Kidney epithelial cell (primary cell): Measurements from ENCODE around the gene MRM3. TPM values are rescaled to one million over a fixed set of nuclear protein-coding genes. Genes with fewer than 3 reads are reported as not detected.

Experiments used
- DNase-seq: peaks from one replicate; pipeline ENCODE4 v3.0.0-alpha.2; 2010; ENCODE audit warnings: low read depth
- H3K27me3 ChIP-seq: 2 replicates; pipeline ENCODE4 v1.6.0; 2011; ENCODE audit warnings: low read length; ENCODE audit not compliant: control insufficient read depth, insufficient read depth
- H3K36me3 ChIP-seq: 2 replicates; pipeline ENCODE4 v1.5.1; 2011; ENCODE audit warnings: low read length; ENCODE audit not compliant: control insufficient read depth, insufficient read depth
- H3K4me3 ChIP-seq: 2 replicates; pipeline ENCODE4 v1.5.1; 2011; ENCODE audit warnings: low read depth, mild to moderate bottlenecking, control low read depth, low read length
- CTCF ChIP-seq: IDR thresholded peaks from 2 replicates; pipeline ENCODE4 v1.5.1; 2011; ENCODE audit warnings: mild to moderate bottlenecking, moderate library complexity, low read length, control low read depth, inconsistent platforms; ENCODE audit not compliant: insufficient read depth, poor library complexity, severe bottlenecking
- total RNA-seq: library from RNA; depleted of rRNA; stranded (reverse); fragments of >200 nt; gene quantifications from 2 replicates; pipeline ENCODE4 v1.2.3, GENCODE V29; 2015

MRM3 gene
- total RNA-seq, 1 donor from 2014 or later = 28.0 TPM

- TF ChIP-seq CTCF = no peak
Measured at GRCh38 chr17:798246-798645, 16.1 kb downstream of the MRM3 start.

GRCh38 chr17:799261-799660 is 17.1 kb downstream of the MRM3 start:
- Histone ChIP-seq H3K4me3 (no peak overlapping the region), H3K36me3 (no peaks in the 10 kb centered on the region), H3K27me3 (no peaks in the 10 kb centered on the region)
- no peak for DNase-seq
- TF ChIP-seq CTCF = no peak

More at GRCh38 chr17:798246-798645, 16.1 kb downstream of the MRM3 start:
- H3K27me3 ChIP-seq = no peaks in the 10 kb centered on the region
- no peak for DNase-seq
- H3K36me3 ChIP-seq = no peaks in the 10 kb centered on the region
- no peak overlapping the region for H3K4me3 ChIP-seq

GRCh38 chr17:800446-801242 is 18.5 kb downstream of the MRM3 start:
- DNase-seq = no peak
- Histone ChIP-seq H3K36me3 (no peaks in the 10 kb centered on the region), H3K4me3 (no peak overlapping the region), H3K27me3 (no peaks in the 10 kb centered on the region)
- no peak for TF ChIP-seq CTCF

GRCh38 chr17:801660-802059 is 19.5 kb downstream of the MRM3 start:
- peak; percentile 21 for DNase-seq

GRCh38 chr17:802481-802880 is 20.3 kb downstream of the MRM3 start:
- Histone ChIP-seq H3K4me3 (no peak overlapping the region), H3K36me3 (no peaks in the 10 kb centered on the region), H3K27me3 (no peaks in the 10 kb centered on the region)
- no peak for DNase-seq
- TF ChIP-seq CTCF = no peak

More at GRCh38 chr17:801660-802059, 19.5 kb downstream of the MRM3 start:
- no peak for TF ChIP-seq CTCF
- H3K36me3 ChIP-seq = no peaks in the 10 kb centered on the region
- no peaks in the 10 kb centered on the region for H3K27me3 ChIP-seq
- no peak overlapping the region for H3K4me3 ChIP-seq
